ENCODE results near the gene SLC19A3. TPM values are rescaled to one million over a fixed set of nuclear protein-coding genes. Genes with fewer than 3 reads are reported as not detected.

Gene SLC19A3
- total RNA-seq, 1 donor from 2014 or later: not detected

DNA sequence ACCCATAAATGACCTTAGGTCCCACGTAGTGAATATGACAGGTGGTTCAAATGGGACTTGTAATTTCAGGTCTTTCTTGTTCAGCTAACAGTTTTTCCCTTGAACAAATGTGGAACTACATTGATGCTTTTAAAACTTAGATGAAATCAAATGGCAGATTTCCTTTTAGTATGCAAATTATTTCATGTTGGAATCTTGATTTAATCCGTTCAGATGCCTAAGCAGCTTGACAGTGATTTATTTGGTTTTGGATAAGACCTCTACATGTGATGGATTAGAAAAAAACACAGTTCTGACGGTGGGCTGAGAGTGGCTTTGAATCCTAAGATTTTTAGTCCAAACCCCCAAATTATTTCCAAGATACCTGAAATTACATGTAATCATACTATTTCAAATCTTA, 83.6 kb downstream of the SLC19A3 start:
- intact Hi-C loops (cut with micrococcal nuclease): no loop called here

Other genes with a start within 250 kb of the SLC19A3 start
- gene AGFG1, start 245.9 kb downstream of the SLC19A3 start, total RNA-seq: 74.0 and 76.4 TPM in 2 replicates
- not detected in 2 replicates for gene SCYGR2, start 119.1 kb downstream of the SLC19A3 start, total RNA-seq
- not detected in 2 replicates for gene SCYGR3, start 103.2 kb downstream of the SLC19A3 start, total RNA-seq
- gene SCYGR4, start 100.5 kb downstream of the SLC19A3 start, total RNA-seq: not detected in 2 replicates
- not detected in 2 replicates for gene SCYGR5, start 51.2 kb downstream of the SLC19A3 start, total RNA-seq
- gene SCYGR6, start 6.7 kb upstream of the SLC19A3 start, total RNA-seq: not detected in 2 replicates
- gene SCYGR7, start 10.3 kb upstream of the SLC19A3 start, total RNA-seq: not detected in 2 replicates
- not detected in 2 replicates for gene SCYGR8, start 27.9 kb upstream of the SLC19A3 start, total RNA-seq
- gene CCL20, start 95.8 kb upstream of the SLC19A3 start, total RNA-seq: 0.27 TPM in 1 of 2 replicates, not detected in the other
- gene DAW1, start 153.6 kb upstream of the SLC19A3 start, total RNA-seq: not detected in 2 replicates

All from T-helper 1 cell treated with Interleukin-12 subunit alpha and Interleukin-12 subunit beta and Interleukin-4 antibody, amounts not matched to agents 30 ng/mL and 1 ng/mL, for 36 hours (primary cell).